ENCODE measurements around the gene MYO15A.

MYO15A gene

GRCh38 chr17:18228176-18228682 is 119.7 kb downstream of the MYO15A start:
- no peak overlapping the region for H3K9ac ChIP-seq
- no peaks in the 10 kb centered on the region for H3K9me3 ChIP-seq (ENCODE audit: control insufficient read depth, low read length)
- no peaks in the 10 kb centered on the region for H3K79me2 ChIP-seq
- no peaks in the 10 kb centered on the region for H3K36me3 ChIP-seq (ENCODE audit: control insufficient read depth, insufficient read depth, low read length)
- H3K4me2 ChIP-seq (ENCODE audit: low read length): no peak overlapping the region
- no peak overlapping the region for H3K27ac ChIP-seq
- peaks cover 4% of the 10 kb centered on the region for H3K4me1 ChIP-seq
- no peaks in the 10 kb centered on the region for H3K27me3 ChIP-seq (ENCODE audit: control insufficient read depth, insufficient read depth, low read length)
- no peak overlapping the region for H2AFZ ChIP-seq
- H3K4me3 ChIP-seq (ENCODE audit: low read depth, low read length): no peak overlapping the region
- no peak for TF ChIP-seq CTCF (IDR thresholded peaks at IDR 0.05)

GRCh38 chr17:18229254-18229653 is 120.7 kb downstream of the MYO15A start:
- H3K9me3 ChIP-seq (ENCODE audit: control insufficient read depth, low read length): no peaks in the 10 kb centered on the region
- no peak overlapping the region for H3K9ac ChIP-seq
- no peak overlapping the region for H3K27ac ChIP-seq
- H3K27me3 ChIP-seq (ENCODE audit: control insufficient read depth, insufficient read depth, low read length): no peaks in the 10 kb centered on the region
- TF ChIP-seq CTCF (IDR thresholded peaks at IDR 0.05): no peak
- no peaks in the 10 kb centered on the region for H3K79me2 ChIP-seq
- H3K4me2 ChIP-seq (ENCODE audit: low read length): no peak overlapping the region
- H3K4me3 ChIP-seq (ENCODE audit: low read depth, low read length): no peak overlapping the region
- no peaks in the 10 kb centered on the region for H3K36me3 ChIP-seq (ENCODE audit: control insufficient read depth, insufficient read depth, low read length)
- peaks cover 4% of the 10 kb centered on the region for H3K4me1 ChIP-seq
- no peak overlapping the region for H2AFZ ChIP-seq
